Retina (tissue), 1 donor: ENCODE data around the gene PDGFD.

ENCODE experiments used
- DNase-seq: peaks from one replicate; pipeline ENCODE4 v3.0.0-alpha.2; 2016

Gene PDGFD

GRCh38 chr11:104092744-104093143 is 71.2 kb downstream of the PDGFD start:
- DNase-seq = no peak

GRCh38 chr11:104091281-104092096 is 72.5 kb downstream of the PDGFD start:
- peak; percentile 11 for DNase-seq

- DNase-seq = peak; percentile 15
These were observed 73.2 kb downstream of the PDGFD start for GRCh38 chr11:104090767-104091166.

DNA sequence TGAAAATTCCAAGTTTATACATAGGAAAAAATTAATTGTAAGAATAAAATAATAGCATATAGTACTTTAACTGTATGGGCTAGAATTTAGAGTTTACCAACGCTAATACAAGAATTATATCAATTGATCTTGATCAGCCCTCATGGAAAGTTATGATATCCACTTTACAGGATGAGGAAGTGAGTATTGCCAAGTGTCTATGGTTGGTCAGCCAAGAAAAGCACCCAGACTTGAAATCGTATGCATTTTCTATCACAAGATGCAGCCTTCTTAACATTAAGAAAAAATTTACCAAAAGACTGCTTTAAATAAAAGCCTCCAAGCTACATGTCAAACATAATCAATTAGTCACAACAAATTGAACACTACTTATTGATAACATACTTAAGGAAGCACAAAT is 74.5 kb downstream of the PDGFD start:
- DNase-seq = no peak

DNA sequence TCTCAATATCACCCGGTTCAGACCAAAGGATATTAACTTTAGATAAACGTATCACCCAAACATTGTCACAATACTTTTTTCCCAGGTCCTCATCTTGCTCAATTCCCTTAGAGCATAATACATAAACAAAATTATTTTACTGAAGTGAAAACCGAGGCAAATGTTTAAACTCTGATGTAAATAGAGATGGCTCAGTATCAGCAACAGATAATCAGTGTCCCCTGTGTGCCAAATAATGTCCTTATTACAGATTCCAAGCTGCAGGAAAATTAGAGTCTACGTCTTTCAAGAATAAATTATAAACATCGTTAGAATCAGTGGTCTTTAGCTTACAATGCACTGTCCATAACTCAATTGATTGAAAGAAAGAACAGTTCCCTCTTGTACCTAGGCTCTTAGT is 77.3 kb downstream of the PDGFD start:
- no peak for DNase-seq

GRCh38 chr11:104078995-104079394 is 85.0 kb downstream of the PDGFD start:
- no peak for DNase-seq

DNA sequence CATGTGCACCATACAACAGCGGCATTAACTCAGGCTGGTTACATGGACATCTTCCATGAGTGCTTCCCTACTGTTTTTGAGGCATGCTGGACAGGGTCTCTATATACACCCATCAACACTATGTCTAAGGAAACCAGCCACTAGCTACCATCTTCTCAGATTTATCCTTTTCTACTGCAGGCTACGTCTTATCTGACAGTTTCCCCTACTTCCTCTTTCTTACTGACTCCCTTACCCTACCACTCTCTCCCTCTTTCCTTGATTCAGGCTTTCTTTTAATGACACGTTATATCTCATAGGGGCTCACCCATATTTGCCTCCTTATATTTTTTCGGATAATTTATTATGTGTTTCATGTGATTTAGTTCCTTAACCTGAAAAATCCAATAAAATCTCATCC is 85.7 kb downstream of the PDGFD start:
- DNase-seq = no peak

- DNase-seq = no peak
These were observed 87.5 kb downstream of the PDGFD start for GRCh38 chr11:104076455-104076854.

- no peak for DNase-seq
These were observed 88.2 kb downstream of the PDGFD start for GRCh38 chr11:104075706-104076105.

GRCh38 chr11:104075091-104075490 is 88.9 kb downstream of the PDGFD start:
- DNase-seq = no peak

DNA sequence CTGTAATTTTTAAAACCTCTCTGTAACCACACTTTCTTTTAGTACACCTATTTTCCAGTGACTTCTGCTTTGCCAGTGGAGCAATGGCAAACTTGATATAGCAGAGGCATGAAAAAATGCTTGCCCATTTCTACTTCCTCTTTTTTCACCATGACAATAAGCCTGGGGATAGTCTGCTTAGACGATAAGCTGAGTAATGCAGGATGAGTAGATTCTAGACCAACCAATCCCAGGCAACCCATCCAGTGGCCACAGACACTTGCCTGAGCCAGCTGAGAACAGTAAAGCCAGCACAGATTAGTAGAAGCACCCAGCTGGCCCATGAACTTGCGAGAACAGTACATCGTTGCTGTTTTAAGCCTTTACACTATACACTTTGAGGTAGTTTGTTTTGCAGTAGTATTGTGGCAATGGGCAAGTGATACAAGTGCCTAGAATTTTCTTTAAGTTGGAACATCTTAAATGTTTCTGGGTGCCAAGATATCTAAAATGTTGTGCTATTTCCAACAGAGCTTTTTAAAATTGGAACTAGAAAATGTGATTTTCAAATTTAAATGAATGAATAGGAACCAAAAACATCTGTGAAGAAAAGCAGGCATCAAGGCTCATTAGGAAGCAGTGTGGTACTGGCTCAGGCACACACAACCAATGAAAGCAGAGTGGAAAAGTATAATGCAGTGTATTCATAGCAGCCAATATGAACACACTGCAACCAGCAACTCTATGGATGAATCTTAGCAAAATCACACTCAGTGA is 89.8 kb downstream of the PDGFD start:
- DNase-seq = no peak

- no peak for DNase-seq
These were observed 96.4 kb downstream of the PDGFD start for GRCh38 chr11:104067534-104067933.

DNA sequence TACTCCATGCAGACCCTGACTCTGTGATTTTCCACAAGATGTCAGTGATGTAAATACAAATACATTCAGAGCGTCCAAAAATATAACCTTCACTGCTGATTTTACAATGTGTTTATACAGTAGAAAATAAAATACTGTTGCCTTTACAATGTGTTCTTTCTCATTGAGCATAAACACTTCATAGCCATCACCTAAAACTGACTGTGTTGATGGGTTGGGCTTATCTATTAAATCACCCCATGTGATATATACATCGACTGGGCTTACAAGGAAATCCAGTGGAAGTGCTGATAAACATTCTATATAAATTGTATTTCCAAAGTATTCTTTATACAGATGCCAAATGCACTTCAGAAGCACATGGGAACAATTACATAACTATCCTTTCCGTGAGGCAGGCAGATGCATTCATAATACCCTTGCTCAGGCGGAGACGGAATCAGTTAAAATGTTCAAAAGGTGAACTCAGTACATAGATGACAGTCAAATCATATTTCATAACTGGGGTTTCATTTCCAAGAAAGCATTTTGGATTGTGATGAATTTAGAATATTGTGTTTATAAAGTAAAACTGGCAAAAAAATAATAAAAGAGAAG is 99.8 kb downstream of the PDGFD start:
- DNase-seq = no peak

- no peak for DNase-seq
These were observed 102.0 kb downstream of the PDGFD start for GRCh38 chr11:104061853-104062521.

GRCh38 chr11:104060820-104061219 is 103.1 kb downstream of the PDGFD start:
- DNase-seq = no peak

DNA sequence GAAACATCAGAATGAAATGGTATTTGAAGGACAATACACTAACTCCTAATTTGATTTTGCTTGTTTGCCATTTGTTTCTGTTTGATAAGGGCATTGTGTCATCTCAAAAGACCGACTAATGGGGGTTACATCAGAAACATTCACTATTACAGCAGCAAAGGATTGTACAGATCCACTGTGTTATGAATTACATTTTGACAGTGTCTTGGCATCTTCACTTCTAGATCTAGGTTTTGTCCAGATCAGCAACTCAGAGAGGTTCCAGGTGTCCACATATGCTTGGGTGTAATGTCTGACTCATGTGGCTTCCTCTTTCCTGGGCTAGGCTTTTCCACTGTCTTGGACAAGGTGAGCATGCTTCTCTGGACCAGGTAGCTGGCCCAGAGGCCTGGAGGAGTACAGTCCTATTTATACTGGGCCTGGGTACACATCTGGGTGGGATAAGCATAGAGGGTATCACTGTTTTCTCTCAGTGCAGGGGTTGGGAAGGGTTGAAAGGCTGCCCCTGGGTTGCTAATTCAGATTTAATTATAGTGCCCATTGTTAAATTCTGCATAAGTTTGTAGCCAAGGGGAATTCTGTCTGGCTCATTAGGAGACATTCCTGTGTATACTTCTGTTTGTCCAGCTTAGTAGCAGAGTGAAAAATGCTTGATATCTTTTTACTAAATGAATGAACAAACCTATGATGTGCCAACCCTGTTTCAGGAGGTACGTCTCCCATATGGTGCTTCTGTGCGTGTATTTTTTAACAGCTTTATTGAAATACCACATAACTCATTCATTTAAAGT is 103.7 kb downstream of the PDGFD start:
- no peak for DNase-seq

DNA sequence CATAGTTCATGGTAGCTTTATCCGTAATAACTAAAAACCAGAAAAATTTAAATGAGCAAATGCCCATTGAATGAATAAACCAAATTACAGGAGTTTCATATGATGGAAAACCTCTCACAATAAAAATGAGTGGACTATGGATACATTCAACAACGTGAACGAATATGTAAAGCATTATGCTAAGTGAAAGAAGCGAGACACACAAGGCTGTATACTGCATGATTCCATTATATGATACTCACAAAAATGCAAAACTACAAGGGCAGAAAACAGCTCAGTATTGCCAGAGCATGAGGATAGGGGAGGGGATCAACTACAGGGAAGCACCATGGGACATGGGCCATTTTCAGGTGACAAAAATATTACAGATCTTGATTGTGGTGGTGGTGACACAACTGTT is 105.3 kb downstream of the PDGFD start:
- no peak for DNase-seq

DNA sequence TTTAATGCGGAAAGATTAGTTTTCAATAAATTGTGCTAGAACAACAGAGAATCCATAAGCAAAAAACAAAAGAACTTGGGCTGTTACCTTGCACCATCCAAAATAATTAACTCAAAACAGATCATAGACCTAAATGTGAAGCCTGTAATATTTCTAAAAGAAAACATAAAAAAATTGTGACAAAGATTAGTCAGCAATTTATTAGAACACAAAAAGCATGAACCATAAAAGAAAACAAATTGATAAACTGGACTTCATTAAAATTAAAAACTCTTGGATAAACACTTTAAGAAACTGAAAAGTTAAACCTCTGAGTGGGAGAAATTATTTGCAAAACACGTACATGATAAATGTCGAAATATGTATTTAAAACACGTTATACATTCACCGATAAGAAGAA is 106.0 kb downstream of the PDGFD start:
- DNase-seq = no peak

DNA sequence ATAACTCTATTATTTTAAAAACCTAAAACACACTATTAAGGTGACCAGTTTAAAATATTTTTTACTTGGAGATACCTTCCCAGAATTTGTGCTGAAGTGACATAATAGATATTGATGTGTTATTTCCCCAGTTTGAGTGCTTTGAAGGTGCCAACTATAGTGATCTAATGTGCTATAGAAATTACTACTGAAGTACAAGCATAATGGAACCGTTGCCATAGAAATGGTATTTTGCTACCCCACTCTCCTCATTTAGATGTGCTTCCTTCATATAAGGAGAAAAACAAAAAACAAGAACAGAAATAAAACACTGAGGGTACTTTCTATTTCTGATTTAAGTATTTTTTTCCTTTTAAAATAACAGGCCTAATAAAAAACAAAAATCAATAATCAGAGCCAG is 108.4 kb downstream of the PDGFD start:
- DNase-seq = no peak

- DNase-seq = no peak
These were observed 108.9 kb downstream of the PDGFD start for GRCh38 chr11:104054911-104055529.

GRCh38 chr11:104053743-104054478 is 110.0 kb downstream of the PDGFD start:
- no peak for DNase-seq
